Cortex of kidney (tissue), 1 donor: ENCODE measurements around the gene TRIM27.
"Not testable (repeated sequence)": the region's sequence is repeated elsewhere in the genome, so short reads cannot be mapped to it uniquely, and the experiment has no call there.

Source experiments
- DNase-seq: peaks from one replicate; lab custom pipeline; 2025; lab: John Stamatoyannopoulos, UW

The TRIM27 gene

GRCh38 chr6:28923318-28924102 lies at the start of gene TRIM27:
Gene TRIM27 (minus strand): TSS chr6:28923985. CDS start chr6:28923632, 353 bp downstream.
- peak; percentile 78 for DNase-seq

GRCh38 chr6:28970056-28970455 lies 46.3 kb upstream of the TRIM27 start:
- DNase-seq, result not testable (repeated sequence)

GRCh38 chr6:28969129-28969528 lies 45.3 kb upstream of the TRIM27 start:
- DNase-seq, result no peak

- DNase-seq, result no peak
These were observed 44.7 kb upstream of the TRIM27 start for GRCh38 chr6:28968476-28968875.

GRCh38 chr6:28965706-28966105 lies 41.9 kb upstream of the TRIM27 start:
- DNase-seq, result no peak

- no peak for DNase-seq
These were observed 37.2 kb upstream of the TRIM27 start for GRCh38 chr6:28960846-28961500.

GRCh38 chr6:28958561-28959243 lies 34.9 kb upstream of the TRIM27 start:
- DNase-seq, result not testable (repeated sequence)

GRCh38 chr6:28957795-28958314 lies 34.1 kb upstream of the TRIM27 start:
- DNase-seq, result not testable (repeated sequence)

- DNase-seq, result no peak
These were observed 32.5 kb upstream of the TRIM27 start for GRCh38 chr6:28956331-28956730.

GRCh38 chr6:28953585-28954258 lies 29.9 kb upstream of the TRIM27 start:
- no peak for DNase-seq

- DNase-seq, result no peak
These were observed 29.3 kb upstream of the TRIM27 start for GRCh38 chr6:28953039-28953584.

GRCh38 chr6:28949656-28950195 lies 25.9 kb upstream of the TRIM27 start:
- DNase-seq, result not testable (repeated sequence)

GRCh38 chr6:28948782-28949486 lies 25.1 kb upstream of the TRIM27 start:
- DNase-seq, result no peak

- DNase-seq, result no peak
These were observed 24.1 kb upstream of the TRIM27 start for GRCh38 chr6:28947831-28948270.

GRCh38 chr6:28947067-28947765 lies 23.4 kb upstream of the TRIM27 start:
- DNase-seq, result no peak

GRCh38 chr6:28945349-28945748 lies 21.6 kb upstream of the TRIM27 start:
- DNase-seq, result no peak

- DNase-seq, result no peak
These were observed 20.7 kb upstream of the TRIM27 start for GRCh38 chr6:28944412-28944865.

- no peak for DNase-seq
These were observed 20.0 kb upstream of the TRIM27 start for GRCh38 chr6:28943557-28944411.

GRCh38 chr6:28943223-28943556 lies 19.4 kb upstream of the TRIM27 start:
- DNase-seq, result no peak
